HCT116 (cell line): Measurements from ENCODE around the gene PSMB4. TPM values are rescaled to one million over a fixed set of nuclear protein-coding genes. Genes with fewer than 3 reads are reported as not detected.

Experiments used
- ATAC-seq: fragments of 200-7000 bp; cut with Tn5 transposase; 2 replicates; pipeline ENCODE4 v1.9.1; 2020; ENCODE audit warnings: mild to moderate bottlenecking, moderate library complexity
- BruUV-seq: library from RNA; stranded (reverse); fragments of 400-500 nt; replicated peaks from 2 replicates; lab custom pipeline; 2021; lab: Mats Ljungman, UMichigan
- CTCF ChIA-PET: fragments of 300-600 bp; sonication (Branson Sonifier 250); formaldehyde crosslinking; loops from one replicate; lab custom pipeline; 2021; ENCODE audit warnings: antibody characterized with exemption; lab: Charles Lee
- POLR2A ChIA-PET: fragments of 300-600, 350-600 bp; sonication (Branson Sonifier 250); formaldehyde crosslinking; loops from one replicate; lab custom pipeline; 2021; ENCODE audit warnings: antibody characterized with exemption; lab: Charles Lee
- RAD21 ChIA-PET, 2 experiments: fragments of 300-600 bp; sonication (Branson Sonifier 250); formaldehyde crosslinking; loops; one replicate each; lab custom pipeline; 2023; ENCODE audit warnings: low total read pairs in 2 of 2; ENCODE audit not compliant: uncharacterized antibody in 2 of 2, unreplicated experiment in 2 of 2, low non-redundant PET in 1 of 2; lab: Charles Lee
- DNase-seq: peaks from one replicate; pipeline ENCODE4 v3.0.0-alpha.2; 2010; ENCODE audit warnings: low read depth, low spot score
- H2AFZ ChIP-seq: fragments of 200-600 bp; shearing (Covaris generic), sonication (generic); 2 replicates; pipeline ENCODE4 v1.6.1; 2017; ENCODE audit warnings: low read depth, mixed run types, mixed read lengths, antibody characterized with exemption, low read length; ENCODE audit not compliant: poor library complexity, severe bottlenecking
- H3K27ac ChIP-seq: 2 replicates; pipeline ENCODE4 v1.5.1; 2012; ENCODE audit warnings: low read depth, low read length
- H3K27me3 ChIP-seq: fragments of 200-600 bp; sonication (generic); 2 replicates; pipeline ENCODE4 v1.6.1; 2016; ENCODE audit warnings: mixed run types, low read length, mixed read lengths; ENCODE audit not compliant: insufficient read depth
- H3K36me3 ChIP-seq, 2 experiments: fragments of 200-500 bp in 1 of 2; fragments of 200-600 bp in 1 of 2; sonication (Bioruptor generic) in 1 of 2; sonication (generic) in 1 of 2; 2 replicates each; pipeline versions ENCODE4 v1.5.1 to v1.6.1; 2014 to 2016; ENCODE audit warnings: low read length in 2 of 2, inconsistent platforms in 1 of 2, mixed read lengths in 1 of 2, mixed run types in 1 of 2; ENCODE audit not compliant: insufficient read depth in 2 of 2, control insufficient read depth in 1 of 2
- H3K4me1 ChIP-seq, 2 experiments: fragments of 200-600 bp in 1 of 2; sonication (generic) in 1 of 2; 2 replicates each; pipeline versions ENCODE4 v1.5.1 to v1.6.1; 2012 to 2017; ENCODE audit warnings: low read length in 2 of 2, inconsistent platforms in 1 of 2, mild to moderate bottlenecking in 1 of 2, mixed read lengths in 1 of 2, mixed run types in 1 of 2, moderate library complexity in 1 of 2; ENCODE audit not compliant: insufficient read depth in 2 of 2, control insufficient read depth in 1 of 2
- H3K4me2 ChIP-seq: fragments of 200-600 bp; sonication (generic); 2 replicates; pipeline ENCODE4 v1.6.1; 2017; ENCODE audit warnings: mixed run types, low read length, mixed read lengths
- H3K4me3 ChIP-seq, 2 experiments: fragments of 200-600 bp in 1 of 2; sonication (generic) in 1 of 2; replicated peaks in 1 of 2; 2 replicates each; pipeline ENCODE4 v1.5.1; 2011 to 2016; ENCODE audit warnings: low read length in 2 of 2, control low read depth in 1 of 2, low read depth in 1 of 2, mild to moderate bottlenecking in 1 of 2, mixed read lengths in 1 of 2, mixed run types in 1 of 2
- H3K79me2 ChIP-seq: fragments of 200-600 bp; sonication (generic); 2 replicates; pipeline ENCODE4 v1.6.1; 2017; ENCODE audit warnings: mild to moderate bottlenecking, mixed run types, low read length, moderate library complexity, mixed read lengths; ENCODE audit not compliant: insufficient read depth
- H3K9ac ChIP-seq: fragments of 200-600 bp; sonication (generic); 2 replicates; pipeline ENCODE4 v1.6.1; 2016; ENCODE audit warnings: low read length, mixed read lengths
- H3K9me2 ChIP-seq: fragments of 200-600 bp; sonication (generic), shearing (Covaris generic); 2 replicates; pipeline ENCODE4 v1.6.1; 2017; ENCODE audit warnings: mixed run types, mild to moderate bottlenecking, moderate library complexity; ENCODE audit not compliant: insufficient read depth
- H3K9me3 ChIP-seq, 2 experiments: fragments of 200-500 bp in 1 of 2; fragments of 200-600 bp in 1 of 2; sonication (Bioruptor generic) in 1 of 2; sonication (generic) in 1 of 2; 2 replicates each; pipeline ENCODE4 v1.6.1; 2014 to 2017; ENCODE audit warnings: low read length in 2 of 2, mixed read lengths in 2 of 2, inconsistent platforms in 1 of 2, low read depth in 1 of 2, mild to moderate bottlenecking in 1 of 2, mixed run types in 1 of 2, moderate library complexity in 1 of 2; ENCODE audit not compliant: control insufficient read depth in 1 of 2, insufficient read depth in 1 of 2
- H4K20me1 ChIP-seq: fragments of 200-600 bp; sonication (generic), shearing (Covaris generic); 2 replicates; pipeline ENCODE4 v1.6.1; 2017; ENCODE audit warnings: mixed run types, mild to moderate bottlenecking, moderate library complexity; ENCODE audit not compliant: insufficient read depth
- CTCF ChIP-seq, 3 experiments: fragments of 200-600 bp in 1 of 3; sonication (generic) in 1 of 3; IDR thresholded peaks in 2 of 3; conservative IDR thresholded peaks in 1 of 3; 2 replicates each; pipeline ENCODE4 v1.5.1; 2012 to 2017; ENCODE audit warnings: low read depth in 2 of 3, low read length in 2 of 3, antibody characterized with exemption in 1 of 3, borderline replicate concordance in 1 of 3, control low read depth in 1 of 3, mild to moderate bottlenecking in 1 of 3, mixed read lengths in 1 of 3, mixed run types in 1 of 3, moderate library complexity in 1 of 3; ENCODE audit not compliant: insufficient read depth in 1 of 3
- ELF1 ChIP-seq: IDR thresholded peaks from 2 replicates; pipeline ENCODE4 v1.6.1; 2012; ENCODE audit warnings: low read depth, borderline replicate concordance
- JUND ChIP-seq: IDR thresholded peaks from 2 replicates; pipeline ENCODE4 v1.6.1; 2012
- POLR2AphosphoS5 ChIP-seq: IDR thresholded peaks from 2 replicates; pipeline ENCODE4 v1.6.1; 2011; ENCODE audit warnings: mild to moderate bottlenecking, low read depth, low read length, moderate library complexity
- RAD21 ChIP-seq: IDR thresholded peaks from 2 replicates; pipeline ENCODE4 v1.6.1; 2012; ENCODE audit warnings: low read depth, mild to moderate bottlenecking
- SRF ChIP-seq: IDR thresholded peaks from 2 replicates; pipeline ENCODE4 v1.6.1; 2012; ENCODE audit warnings: low read depth
- TCF7L2 ChIP-seq: IDR thresholded peaks from 2 replicates; pipeline ENCODE4 v1.7.0; 2011; ENCODE audit warnings: borderline replicate concordance, inconsistent platforms; ENCODE audit not compliant: insufficient read depth, insufficient read length; ENCODE audit errors: extremely low read depth
- ZBTB33 ChIP-seq: IDR thresholded peaks from 2 replicates; pipeline ENCODE4 v1.6.1; 2011; ENCODE audit warnings: mild to moderate bottlenecking, low read length, moderate library complexity; ENCODE audit not compliant: insufficient replicate concordance; ENCODE audit errors: extremely low read depth
- ZNF274 ChIP-seq: fragments of 200-500 bp; sonication (Bioruptor generic); IDR thresholded peaks from 2 replicates; pipeline ENCODE4 v1.6.1; 2014; ENCODE audit warnings: mild to moderate bottlenecking, low read depth, low read length, inconsistent platforms
- intact Hi-C: fragments of 100-400 bp; cut with micrococcal nuclease; formaldehyde crosslinking; loops from 2 replicates; pipeline ENCODE4 v1.10.0; 2022
- total RNA-seq: library from RNA; stranded (reverse); gene quantifications from one replicate; pipeline ENCODE4 v1.2.1, GENCODE V29; 2021; ENCODE audit not compliant: unreplicated experiment

PSMB4 gene
- total RNA-seq, 1 experiment from 2014 or later: 341 TPM

GRCh38 chr1:151435174-151435573 lies 35.8 kb downstream of the PSMB4 start:
- Histone ChIP-seq H2AFZ (no peak overlapping the region), H3K9me3 (no peaks in the 10 kb centered on the region), H3K4me1 (peaks cover 0 to 3% of the 10 kb centered on the region in 2 experiments; a peak in 1 of 4 replicates), H3K27ac (no peak overlapping the region), H3K4me3 (no peak overlapping the region), H4K20me1 (0 out of 2 replicates have a peak, but pooled peaks cover 4% of the 10 kb centered on the region), H3K79me2 (peaks cover 96% of the 10 kb centered on the region), H3K9ac (no peak overlapping the region), H3K4me2 (no peak overlapping the region), H3K36me3 (peaks cover 7 to 11% of the 10 kb centered on the region in 2 experiments; a peak in 1 of 4 replicates), H3K9me2 (no peaks in the 10 kb centered on the region), H3K27me3 (no peaks in the 10 kb centered on the region)
- DNase-seq (no peak), ATAC-seq (no peak)
- POLR2A ChIA-PET: no interaction called here
- BruUV-seq: no TSS peak
- RAD21 ChIA-PET: interaction anchor here in 1 of 2 experiments (0.7 kb wide), 1 partner anchor 11 kb away, joined by 3 read pairs; no protein-coding TSS in a partner anchor
- intact Hi-C loops: no loop called here
- no peak for TF ChIP-seq ZBTB33
- TF ChIP-seq JUND: no peak
- no peak for TF ChIP-seq ELF1
- no peak for TF ChIP-seq SRF
- no peak for TF ChIP-seq CTCF (IDR thresholded peaks at IDR 0.05 in 2 of 3, conservative IDR thresholded peaks at IDR 0.05 in 1 of 3; ENCODE audit: borderline replicate concordance in 1 of 3, insufficient read depth in 1 of 3, low read depth in 2 of 3, low read length in 2 of 3)
- no peak for TF ChIP-seq ZNF274
- TF ChIP-seq RAD21: no peak
- TF ChIP-seq TCF7L2: no peak
- no peak for TF ChIP-seq POLR2AphosphoS5
- CTCF ChIA-PET: interaction anchor here (0.7 to 1.2 kb wide), 2 partner anchors 8 to 134 kb away, joined by 3 to 4 read pairs; no protein-coding TSS in a partner anchor
